Measurements from ENCODE around the gene CHST11. TPM values are rescaled to one million over a fixed set of nuclear protein-coding genes. Genes with fewer than 3 reads are reported as not detected.

Gene CHST11
- total RNA-seq, 4 donors from 2014 or later = 2.1 to 7.3 (median 4.9) TPM

GRCh38 chr12:104502638-104503037, 45.9 kb downstream of the CHST11 start:
- 82 to 89% methylated on average over 6 of the region's 6 CpGs for WGBS, 2 donors
- no peak for DNase-seq (ENCODE audit: low spot score in 2 of 2)
- intact Hi-C loops (cut with DNase I; ENCODE audit: low total_unique reads) = no loop called here
- TF ChIP-seq POLR2A (IDR thresholded peaks at IDR 0.05) (no peak), CTCF (IDR thresholded peaks at IDR 0.05) (no peak)
- no peak overlapping the region for H3K4me3 ChIP-seq (ENCODE audit: low read depth, poor library complexity, severe bottlenecking)

DNA sequence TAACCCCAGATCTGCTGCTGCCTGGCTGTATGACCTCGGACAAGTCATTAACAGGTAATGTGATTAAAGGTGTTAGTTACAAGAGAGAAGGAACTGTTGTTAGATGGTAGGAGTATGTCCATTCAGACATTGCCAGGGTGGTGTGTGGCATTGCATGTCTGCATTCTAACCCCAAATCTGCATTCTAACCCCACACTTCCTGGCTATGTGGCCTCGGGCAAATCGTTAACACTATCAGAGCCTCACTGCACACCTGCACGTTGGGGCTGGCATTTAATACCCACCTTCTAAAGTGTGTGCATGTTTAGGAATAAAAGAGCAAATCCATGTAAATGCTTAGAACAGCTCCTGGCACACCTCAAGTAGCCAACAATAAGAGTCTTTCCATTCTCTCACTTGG, 46.4 kb downstream of the CHST11 start:
- no peak overlapping the region for H3K4me3 ChIP-seq (ENCODE audit: low read depth, poor library complexity, severe bottlenecking)
- TF ChIP-seq CTCF (IDR thresholded peaks at IDR 0.05) (no peak), POLR2A (IDR thresholded peaks at IDR 0.05) (no peak)
- WGBS, 2 donors = 77 to 83% methylated on average over 4 of the region's 4 CpGs
- intact Hi-C loops (cut with DNase I; ENCODE audit: low total_unique reads) = no loop called here
- no peak for DNase-seq (ENCODE audit: low spot score in 2 of 2)

GRCh38 chr12:104504146-104504545, 47.4 kb downstream of the CHST11 start:
- 90 to 94% methylated on average over 9 of the region's 9 CpGs for WGBS, 2 donors
- no peak overlapping the region for H3K4me3 ChIP-seq (ENCODE audit: low read depth, poor library complexity, severe bottlenecking)
- intact Hi-C loops (cut with DNase I; ENCODE audit: low total_unique reads) = no loop called here
- TF ChIP-seq POLR2A (IDR thresholded peaks at IDR 0.05) (no peak), CTCF (IDR thresholded peaks at IDR 0.05) (no peak)
- DNase-seq (ENCODE audit: low spot score in 2 of 2) = no peak

DNA sequence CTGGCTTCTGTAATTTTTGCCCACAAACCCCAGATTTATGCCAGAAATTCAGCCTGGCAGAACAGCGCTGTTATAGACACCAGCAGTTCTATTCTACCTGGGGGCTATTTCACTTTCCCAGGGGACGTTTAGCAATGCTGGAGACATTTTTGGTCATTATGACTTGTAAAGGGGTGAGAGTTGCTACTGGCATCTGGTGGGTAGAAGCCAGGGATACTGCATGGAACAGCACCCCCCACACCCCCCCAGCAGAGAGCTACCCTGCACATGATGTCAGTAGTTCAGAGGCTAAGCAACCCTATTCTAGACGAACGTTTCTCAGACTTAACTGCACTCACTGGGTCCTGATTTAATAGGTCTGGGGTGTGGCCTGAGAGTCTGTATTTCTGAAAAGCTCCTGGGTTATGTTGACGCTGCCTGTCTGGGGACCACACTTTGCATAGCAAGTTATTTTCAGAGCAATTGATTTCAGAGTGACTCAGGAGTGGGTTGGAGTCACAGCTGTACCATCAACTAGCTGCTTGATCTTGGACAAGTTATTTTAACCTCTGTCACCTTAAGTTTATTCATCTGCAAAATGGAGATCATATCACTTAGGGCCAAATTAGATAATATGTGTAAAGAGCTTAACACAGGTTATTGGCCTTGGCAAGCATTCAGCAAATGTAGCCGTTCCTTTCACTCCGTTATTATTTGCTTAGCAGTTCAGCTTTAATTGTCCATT, 48.5 kb downstream of the CHST11 start:
- 54 to 59% methylated on average over 7 of the region's 7 CpGs for WGBS, 2 donors
- TF ChIP-seq CTCF (IDR thresholded peaks at IDR 0.05) (no peak), POLR2A (IDR thresholded peaks at IDR 0.05) (no peak)
- no peak overlapping the region for H3K4me3 ChIP-seq (ENCODE audit: low read depth, poor library complexity, severe bottlenecking)
- no peak for DNase-seq (ENCODE audit: low spot score in 2 of 2)
- intact Hi-C loops (cut with DNase I; ENCODE audit: low total_unique reads) = no loop called here

DNA sequence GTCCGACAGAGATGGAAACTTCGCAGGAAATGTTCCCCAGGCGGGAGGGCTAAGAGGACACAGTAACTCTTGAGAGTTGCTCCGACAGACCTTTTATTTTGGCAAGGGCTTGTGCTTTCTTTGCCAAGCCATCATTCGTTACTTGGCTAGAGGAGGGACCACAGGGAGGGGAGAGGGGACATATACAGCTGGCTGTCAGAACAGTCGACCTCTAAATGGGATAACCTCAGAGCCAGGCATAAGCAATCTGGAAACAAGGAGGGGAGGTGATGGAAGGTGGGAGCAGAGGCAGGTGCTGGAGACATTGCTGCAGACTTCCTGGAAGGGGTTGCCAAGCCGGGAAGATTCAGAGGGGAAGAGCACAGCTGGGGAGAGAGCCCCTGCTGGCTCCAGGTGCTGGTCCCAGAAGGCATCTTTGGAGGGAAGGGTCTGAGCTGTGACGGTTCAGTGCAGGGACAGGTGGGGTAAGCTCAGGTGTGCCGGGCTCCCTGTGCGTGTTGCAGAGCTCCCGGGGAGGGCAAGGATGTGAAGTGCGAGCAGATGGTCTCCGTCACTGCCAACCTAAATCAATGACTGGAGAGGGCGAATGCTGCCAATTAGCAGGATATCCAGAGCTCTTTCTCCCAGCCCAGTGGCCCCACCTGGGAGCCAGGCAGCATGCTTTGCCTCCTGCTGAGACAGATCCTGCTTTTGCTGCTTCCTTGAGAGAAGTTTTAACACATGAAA, 50.1 kb downstream of the CHST11 start:
- intact Hi-C loops (cut with DNase I; ENCODE audit: low total_unique reads) = no loop called here
- DNase-seq (ENCODE audit: low spot score in 2 of 2) = no peak
- no peak for TF ChIP-seq POLR2A (IDR thresholded peaks at IDR 0.05)
- no peak for TF ChIP-seq CTCF (IDR thresholded peaks at IDR 0.05)
- no peak overlapping the region for H3K4me3 ChIP-seq (ENCODE audit: low read depth, poor library complexity, severe bottlenecking)
- 60 to 74% methylated on average over 14 of the region's 14 CpGs for WGBS, 2 donors
